GM21737 (cell line): ENCODE data around the gene PPP1R3D.

Source experiments
- ATAC-seq: cut with Tn5 transposase; IDR thresholded peaks from one replicate; pipeline ENCODE4 v1.9.1; 2021; ENCODE audit warnings: mild to moderate bottlenecking, moderate library complexity; ENCODE audit not compliant: unreplicated experiment

Gene PPP1R3D

DNA sequence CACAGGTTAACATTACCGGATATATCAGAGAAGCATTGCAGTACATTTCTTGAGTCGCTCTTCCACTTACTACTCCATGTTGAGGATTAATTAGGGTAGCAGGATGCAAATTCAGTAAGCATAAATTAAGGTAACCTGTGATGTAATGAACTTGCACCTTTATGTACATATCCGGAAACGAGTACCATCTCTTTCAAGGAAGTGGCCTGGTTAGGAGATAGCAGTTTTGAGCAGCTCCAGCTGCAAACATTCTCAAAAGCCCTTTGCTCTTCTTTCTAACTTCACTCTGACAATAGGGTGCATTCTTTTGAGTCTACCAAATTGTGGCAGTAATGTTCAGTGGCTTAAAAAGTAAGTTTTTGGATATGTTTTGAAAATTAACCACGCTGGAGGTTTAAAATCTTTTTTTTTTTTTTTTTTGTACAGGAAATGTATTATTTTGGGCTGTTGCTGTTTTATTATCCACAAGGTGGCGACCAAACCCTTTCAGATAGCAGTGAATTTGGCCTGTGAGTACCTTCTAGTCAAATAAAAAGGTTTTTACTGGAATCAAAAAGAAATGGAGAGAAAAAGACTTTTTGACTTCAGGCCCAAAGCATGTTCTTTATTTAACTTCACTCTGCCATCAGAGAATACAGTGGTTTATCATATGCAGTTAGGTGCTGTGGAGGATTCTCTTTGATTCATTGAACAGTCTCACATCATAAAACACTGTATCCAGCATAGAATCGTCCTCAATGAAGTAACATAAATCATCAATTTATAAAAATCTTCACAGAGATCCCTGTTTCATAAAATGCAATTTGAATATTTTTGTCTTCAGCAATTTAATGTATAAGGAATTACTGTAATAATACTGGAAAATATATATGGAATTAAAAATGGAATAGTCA lies 9.0 kb upstream of the PPP1R3D start:
- no peak for ATAC-seq

DNA sequence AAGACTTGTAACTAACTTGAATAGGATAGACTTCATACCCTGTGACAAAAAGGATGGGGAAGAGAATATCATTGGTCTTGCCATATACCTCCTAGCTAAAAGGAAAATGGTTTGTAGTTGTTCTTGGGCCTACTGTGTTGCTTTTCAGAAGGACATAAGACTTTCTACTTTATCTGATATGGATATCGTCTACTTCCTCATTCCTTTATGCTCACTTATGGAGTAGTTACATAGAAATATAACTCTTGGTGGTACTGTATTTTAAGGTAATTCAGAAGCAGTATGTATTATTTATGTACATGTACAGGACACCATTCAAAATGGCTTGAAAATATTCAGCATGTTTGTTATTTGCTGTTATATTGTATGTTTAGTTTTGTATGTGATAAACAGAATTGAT lies 8.1 kb upstream of the PPP1R3D start:
- ATAC-seq, result no peak

DNA sequence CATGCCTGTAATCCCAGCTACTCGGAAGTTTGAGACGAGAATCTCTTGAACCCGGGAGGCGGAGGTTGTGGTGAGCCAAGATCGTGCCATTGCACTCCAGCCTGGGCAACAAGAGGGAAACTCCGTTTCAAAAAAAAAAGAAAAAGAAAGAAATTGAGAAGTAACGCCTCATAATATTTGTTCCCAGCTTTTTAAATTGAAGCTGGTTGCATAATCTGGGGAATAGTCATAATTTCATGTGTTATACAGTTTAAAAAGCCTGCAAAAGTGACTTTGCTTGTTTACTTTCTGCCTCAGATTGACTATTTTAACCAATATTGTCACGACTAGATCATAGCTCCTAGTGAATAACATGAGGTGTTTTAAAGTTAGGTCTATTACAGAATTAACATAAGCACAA lies 7.3 kb upstream of the PPP1R3D start:
- ATAC-seq, result no peak

DNA sequence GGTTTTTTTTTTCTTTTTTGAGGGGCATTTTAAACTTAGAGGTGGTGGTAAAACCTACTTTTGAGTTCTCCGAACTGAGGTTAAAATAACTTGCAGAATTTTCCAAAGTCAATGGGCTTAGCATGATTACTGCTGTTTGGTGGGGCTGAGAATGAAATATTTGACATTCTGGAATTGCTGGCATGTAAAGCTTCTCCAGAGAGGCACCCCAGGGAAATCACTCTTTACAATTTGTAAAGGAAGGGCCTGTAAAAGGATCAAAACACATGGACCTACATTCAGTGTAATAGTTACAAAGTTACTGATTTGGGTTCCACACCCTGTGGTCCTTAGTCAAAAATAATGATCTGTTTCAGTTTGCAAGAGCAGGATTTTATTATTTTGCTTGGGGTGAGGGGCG lies 5.6 kb upstream of the PPP1R3D start:
- no peak for ATAC-seq

DNA sequence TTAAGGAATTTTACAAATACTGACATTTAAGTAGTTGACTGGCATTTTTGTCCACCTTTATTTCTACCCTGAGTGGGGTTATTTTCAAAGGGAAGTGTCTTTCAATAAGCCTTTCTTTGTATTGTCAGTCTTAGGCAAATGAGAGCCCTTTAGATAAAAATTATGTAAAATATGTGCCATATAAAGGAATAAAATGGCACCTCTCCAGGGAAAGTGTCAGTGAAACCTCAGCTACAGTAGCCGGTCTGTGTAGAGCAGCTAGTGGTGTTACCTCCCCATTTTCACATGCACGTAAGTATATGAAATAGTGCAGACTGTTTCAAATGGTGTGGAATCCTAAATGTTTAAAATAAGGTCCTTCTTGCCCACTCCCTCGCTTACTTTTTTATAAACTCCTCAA lies 5.1 kb upstream of the PPP1R3D start:
- ATAC-seq, result no peak

DNA sequence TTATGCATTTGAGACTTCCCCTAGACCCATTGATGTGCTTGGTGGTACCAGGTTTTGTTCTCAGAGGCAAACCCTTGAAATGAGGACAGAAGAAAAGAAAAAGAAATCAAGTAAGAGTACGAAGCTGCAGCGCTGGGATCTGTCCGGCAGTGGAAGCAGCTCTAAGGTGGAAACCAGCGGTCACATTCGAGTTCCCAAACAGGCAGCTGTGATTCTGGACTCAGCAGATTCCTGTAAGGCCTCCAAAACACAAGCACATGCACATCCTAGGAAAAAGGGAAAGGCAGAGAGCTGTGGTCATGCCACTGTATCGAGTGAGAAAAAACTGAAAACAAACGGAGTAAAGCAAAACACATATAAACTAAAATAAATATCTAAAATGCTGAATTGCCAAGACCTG lies 4.6 kb upstream of the PPP1R3D start:
- ATAC-seq, result no peak

DNA sequence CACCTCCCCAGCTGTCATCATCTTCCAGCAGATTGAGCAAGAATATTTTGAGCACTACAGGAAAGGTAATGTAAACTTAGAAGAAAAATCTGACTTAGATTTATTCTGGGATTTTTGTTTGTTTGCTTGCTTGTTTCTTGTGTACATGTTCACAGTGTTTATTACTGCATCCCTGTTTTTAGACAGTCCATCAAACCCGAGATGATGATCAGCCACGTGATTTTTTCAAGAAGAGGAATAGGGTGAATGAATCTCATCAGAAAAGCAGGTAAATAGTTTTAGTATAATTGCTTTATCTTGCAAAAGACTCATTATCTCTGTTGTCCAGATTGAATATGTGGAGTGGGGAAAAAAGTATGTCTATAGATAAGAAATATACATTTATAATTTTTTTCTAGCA lies 2.1 kb upstream of the PPP1R3D start:
- no peak for ATAC-seq

DNA sequence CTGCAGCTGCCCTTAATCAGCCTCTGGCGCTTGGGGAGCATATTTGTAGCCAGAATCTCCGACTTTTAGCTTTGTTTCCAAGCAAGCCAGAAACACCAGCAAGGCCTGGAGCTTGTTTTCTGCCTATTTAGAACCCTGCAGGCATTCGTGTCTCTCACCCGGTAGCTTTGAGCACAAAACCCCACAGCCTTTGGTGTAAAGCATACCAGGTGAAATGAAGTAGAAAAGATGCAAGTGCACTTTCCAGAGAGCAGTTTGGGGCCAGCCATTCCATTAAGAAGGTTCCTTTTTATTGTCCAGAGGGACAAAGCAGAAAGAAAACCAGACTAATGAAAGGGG lies 820 bp upstream of the PPP1R3D start:
- ATAC-seq, result no peak

DNA sequence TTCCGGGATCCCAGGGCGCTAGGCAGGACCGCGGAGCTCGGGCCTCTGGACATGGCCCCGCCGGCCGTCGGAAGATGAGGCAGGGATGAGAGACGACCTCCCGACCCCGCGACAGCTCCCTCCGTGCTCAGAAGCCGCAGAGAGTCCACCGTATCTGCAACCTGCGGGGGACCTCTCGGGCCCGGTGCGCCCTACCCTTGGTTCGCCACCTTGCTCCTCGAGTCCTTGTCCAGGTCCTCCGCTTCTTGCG lies 301 bp downstream of the PPP1R3D start:
- ATAC-seq, result peak; percentile 34

DNA sequence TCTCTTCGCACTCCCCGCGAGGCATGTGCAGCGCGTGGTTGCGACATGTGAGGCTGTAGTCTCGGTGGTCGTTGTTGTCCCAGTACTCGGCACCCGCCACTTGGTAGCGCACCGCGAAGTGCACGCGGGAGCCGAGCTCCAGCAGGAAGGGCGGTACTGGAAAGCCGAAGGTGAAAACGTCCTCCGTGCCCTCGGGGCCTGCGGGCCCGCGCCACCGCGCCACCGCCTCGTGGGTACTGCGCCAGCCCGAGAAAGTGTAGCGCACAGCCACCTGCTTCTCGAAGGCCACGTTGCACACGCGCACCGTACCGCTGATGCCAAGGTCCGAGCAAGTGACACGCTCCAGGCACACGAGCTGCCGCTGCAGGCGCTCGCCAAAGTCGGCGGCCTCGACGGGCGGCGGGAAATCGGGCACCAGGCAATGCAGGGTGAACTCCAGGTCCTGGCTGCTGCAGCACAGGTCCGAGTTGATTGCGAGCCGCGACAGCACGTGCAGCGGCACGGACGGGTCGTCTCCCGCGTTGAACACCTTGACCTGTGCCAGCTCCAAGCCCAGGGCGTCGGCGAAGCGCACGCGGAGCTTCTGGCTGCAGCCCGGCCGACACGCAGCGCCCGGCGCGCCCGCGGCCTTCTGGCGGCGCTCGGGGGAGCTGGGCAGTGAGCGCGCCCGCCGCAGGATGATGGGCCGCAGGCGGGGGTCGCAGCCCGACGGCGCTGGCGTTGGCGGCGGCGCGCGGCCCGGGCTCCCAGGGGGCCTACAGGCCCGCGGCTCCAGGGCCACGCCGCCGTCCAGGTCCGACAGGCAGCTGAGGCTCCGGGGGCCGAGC lies 840 bp downstream of the PPP1R3D start:
- ATAC-seq, result no peak

DNA sequence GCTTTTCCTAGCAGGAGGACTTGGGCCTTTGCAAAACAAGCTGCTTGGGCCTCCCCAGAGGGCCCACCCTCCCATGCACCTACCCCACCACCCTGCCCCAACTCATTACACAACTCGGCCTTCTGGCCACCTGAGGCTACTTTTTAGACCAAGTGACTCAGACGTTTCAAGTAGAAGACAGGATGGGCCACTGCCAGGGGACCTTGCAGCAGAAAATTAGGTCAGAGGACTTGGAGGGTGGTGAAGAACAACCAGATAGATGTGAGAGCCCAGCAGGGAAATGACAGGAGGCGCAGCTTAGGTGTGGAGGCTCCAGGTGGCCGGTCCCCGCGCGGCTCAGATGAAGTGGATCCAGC lies 1.4 kb downstream of the PPP1R3D start:
- no peak for ATAC-seq

DNA sequence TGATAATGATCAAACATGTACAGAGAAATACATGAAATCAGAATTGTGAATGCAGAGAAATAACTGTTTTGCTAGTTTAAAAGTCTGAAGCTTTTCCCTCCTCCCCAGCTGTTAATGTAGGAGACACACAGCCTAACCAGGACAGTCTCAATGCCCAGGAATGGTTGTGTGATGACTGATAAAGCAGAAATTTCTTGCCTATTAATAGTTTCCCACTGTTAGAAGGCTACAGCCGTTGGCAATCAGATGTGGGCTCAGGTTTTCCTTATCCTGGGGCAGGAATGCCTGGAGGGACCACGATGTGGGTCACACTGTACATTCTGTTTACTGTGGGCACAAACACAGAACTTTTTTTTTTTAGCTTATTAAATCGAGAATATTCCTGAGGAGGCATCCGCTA lies 1.9 kb downstream of the PPP1R3D start:
- ATAC-seq, result no peak

DNA sequence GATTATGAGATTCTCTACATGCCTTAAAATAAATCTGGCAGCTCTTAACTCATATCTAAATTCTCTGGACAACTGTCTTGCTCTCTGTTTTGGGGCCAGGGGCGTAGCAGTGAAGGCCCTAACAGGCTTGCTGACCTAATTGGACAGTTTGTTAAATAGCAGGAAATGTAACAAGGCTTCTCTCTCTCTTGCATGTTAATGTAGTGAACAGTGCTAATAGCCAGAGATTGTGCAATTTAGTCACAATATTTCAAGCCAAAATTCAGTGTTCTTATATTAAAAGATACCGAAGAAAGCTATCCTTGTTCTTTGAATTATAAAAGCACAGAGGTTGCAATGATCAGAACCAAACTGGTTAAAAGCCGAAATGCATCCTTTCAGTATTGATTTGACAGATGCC lies 3.0 kb downstream of the PPP1R3D start:
- ATAC-seq, result no peak

DNA sequence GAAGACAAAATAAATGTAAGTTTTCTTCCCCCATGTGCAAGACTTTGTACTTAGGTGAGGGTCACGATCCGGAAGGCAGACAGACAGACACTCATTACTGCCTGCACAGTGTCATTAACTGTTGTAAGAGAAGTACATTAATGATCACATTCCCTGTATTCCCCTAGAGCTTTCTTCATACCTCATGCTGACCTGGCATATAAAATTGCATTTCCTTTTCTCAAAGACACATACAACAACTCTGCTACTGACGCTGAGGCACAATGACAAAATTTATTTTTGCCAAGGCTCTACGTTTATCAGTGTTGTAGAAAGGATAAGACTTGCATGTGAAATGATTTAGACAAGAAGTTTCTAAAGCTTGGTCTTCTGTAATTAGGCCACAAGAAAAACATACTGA lies 3.7 kb downstream of the PPP1R3D start:
- no peak for ATAC-seq

DNA sequence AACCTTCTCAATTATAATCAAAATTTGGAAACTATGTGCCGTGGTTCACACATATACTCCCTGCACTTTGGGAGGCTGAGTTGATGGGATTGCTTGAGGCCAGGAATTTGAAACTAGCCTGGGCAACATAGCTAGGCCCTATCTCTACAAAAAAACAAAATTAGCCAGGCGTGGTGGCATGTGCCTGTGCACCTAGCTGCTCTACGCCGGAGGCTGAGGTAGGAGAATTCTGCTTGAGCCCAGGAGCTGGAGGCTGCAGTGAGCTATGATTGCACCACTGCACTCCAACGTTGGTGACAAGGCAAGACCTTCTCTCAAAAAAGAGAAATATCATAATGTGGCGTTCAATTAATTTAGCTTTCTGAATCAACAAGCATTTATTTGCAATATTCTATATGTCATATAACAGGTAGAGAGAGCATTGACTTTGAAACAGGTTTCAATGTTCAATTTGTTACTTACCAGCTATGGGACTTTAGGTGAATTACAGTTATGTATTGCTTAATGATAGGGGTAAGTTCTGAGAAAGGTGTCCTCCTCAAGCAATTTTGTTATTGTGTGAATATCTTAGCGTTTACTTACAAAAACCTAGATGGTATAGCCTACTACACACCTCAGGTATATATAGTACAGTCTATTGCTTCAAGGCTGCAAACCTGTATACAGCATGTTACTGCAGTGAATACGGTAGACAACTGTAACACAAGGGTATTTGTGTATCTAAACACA lies 4.5 kb downstream of the PPP1R3D start:
- ATAC-seq, result no peak

DNA sequence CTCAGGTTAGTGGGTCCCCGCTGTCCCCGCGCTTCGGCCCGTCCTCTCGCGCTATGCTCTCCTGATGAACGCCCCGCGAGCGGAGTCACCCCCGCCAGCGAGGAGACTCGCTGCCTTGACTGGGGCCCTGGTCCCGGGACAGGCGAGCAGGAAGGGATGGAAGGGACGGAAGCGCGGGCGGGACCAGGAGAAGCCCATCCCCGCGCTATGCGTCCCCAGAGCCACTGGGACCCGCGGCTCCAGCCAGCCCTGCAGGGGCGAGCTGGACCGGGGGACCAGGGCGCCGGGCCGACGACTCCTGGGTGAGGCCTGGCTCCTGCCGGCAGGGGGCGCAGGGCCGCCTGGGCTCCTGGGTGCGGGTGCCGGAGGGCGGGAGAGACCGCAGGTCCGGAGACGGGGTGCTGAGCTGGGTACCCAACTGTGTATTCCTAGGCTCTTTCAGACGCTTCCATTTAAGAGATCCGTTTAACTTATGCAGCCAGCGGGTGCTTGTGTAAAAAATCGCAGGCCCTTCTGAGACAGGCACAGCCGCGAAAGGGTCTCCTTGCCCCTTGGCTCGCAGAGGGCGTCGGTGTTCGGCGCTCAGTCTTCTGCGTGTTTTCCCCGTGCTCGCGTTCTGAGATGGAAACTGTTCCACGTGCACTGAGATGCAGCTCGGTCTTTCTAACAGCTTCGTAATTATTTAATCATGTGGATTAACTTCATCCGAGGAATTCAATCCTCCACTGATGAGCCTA lies 6.1 kb downstream of the PPP1R3D start:
- ATAC-seq, result peak; percentile 87

DNA sequence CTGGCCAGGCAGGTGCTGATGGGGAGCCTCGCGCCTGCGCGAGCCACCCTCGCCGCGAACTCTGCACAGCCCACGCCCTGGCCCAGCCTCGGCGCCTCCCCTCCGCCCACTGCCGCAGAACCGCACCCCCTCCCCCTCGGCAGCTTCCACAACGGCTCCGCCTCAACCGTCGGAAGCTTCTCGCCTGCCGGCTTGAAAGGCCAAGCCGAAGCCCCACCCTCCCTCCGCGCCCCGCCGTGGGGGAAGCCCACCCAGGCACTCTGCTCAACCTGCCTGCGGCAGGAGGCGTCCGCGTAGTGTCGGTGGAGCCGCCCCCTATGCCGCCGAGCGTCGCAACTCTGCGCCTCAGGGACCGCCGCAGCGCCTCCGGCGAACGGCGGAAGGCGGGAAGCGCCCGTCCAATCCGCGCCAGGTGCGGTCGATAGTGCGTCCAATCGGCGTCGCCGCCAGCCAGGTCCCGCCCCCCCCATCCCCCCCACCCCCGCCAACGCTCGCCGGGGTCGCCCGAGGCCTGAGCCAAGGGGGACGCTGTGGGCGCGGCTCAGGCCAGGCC lies 6.7 kb downstream of the PPP1R3D start, which contains the start of gene SYCP2:
Gene SYCP2 (minus strand): TSS at position 342 of the 553 bp plus-strand sequence. CDS start 11,224 bp downstream, outside the sequence.
- ATAC-seq, result no peak

DNA sequence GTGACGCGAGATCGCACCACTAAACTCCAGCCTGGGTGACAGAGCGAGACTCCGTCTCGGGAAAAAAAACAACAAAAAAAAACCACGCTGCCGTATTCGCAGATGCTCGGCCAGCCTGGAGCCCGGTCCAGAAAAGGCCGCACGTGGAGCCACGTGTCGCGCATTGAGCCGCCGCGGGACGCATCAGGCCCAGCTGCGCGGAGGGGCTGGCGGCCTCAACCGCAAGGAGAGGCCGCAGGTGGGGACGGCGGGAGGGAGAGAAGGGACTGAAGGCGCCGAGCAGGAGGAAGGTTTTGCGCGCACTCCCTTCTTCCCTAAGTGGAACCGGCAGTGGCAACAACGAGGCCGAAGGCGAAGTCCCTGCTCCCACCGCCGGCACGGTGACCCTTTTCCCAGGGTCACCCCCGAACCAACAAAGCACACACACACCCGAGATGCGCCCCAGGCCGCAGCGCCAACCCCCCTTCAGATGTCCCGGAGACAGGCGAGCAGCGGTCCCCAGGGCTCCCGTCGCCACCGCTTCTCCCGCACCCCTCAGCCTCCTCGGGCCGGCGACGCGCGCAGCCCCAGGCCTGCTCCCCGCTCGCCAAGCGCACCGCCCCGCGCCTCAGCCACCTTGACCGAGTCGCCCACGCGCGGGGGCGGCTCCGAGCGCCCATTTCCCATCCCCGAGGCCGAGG lies 7.3 kb downstream of the PPP1R3D start:
- no peak for ATAC-seq

DNA sequence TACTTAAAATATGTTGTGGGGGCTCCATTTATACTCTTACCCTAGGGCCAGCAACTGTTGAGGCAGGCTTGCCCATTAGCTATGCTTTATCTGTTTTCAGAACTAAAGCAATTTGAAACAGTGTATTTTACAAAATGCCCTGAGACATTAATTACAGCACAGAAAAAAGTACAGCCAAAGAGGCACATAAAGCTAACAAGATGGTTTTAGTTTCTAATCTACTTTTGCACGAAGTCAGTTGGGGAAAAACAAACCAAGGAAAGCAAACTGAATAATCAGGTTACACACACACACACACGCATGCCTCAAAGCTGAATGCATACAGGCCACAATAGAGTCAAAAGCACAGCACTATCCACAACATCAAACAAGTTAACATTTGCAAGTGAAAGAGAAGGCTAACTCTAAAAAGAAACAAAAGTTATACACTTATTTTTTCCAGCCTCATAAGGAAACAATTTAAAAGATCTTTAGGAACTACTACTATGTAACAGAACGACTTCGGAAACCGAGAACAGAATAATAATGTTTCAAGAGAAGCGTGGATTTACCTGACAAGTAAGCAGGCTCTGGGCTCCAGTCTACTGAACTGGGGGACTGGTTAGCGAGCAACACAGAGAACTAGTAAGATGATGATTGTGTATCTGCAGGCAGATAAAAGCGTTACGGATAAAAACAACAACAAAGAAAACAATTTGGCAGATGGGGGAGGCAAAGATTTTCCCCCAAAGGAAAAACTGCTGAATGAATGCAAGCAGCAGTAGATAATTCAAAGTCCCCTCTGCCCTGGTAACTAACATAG lies 8.4 kb downstream of the PPP1R3D start:
- ATAC-seq, result no peak
